Kidney glomerular epithelial cell (primary cell): Measurements from ENCODE around the gene EFNA2.
"Not testable (repeated sequence)": the region's sequence is repeated elsewhere in the genome, so short reads cannot be mapped to it uniquely, and the experiment has no call there.

ENCODE experiments used
- DNase-seq: peaks from one replicate; lab custom pipeline; 2025; lab: John Stamatoyannopoulos, UW

EFNA2 gene

GRCh38 chr19:1298235-1298634 is 12.6 kb downstream of the EFNA2 start:
- DNase-seq, result no peak

- DNase-seq, result no peak
Observed at GRCh38 chr19:1299801-1300200, 14.1 kb downstream of the EFNA2 start.

- DNase-seq, result no peak
Observed at GRCh38 chr19:1300744-1301490, 15.2 kb downstream of the EFNA2 start.

GRCh38 chr19:1302533-1303239 is 17.0 kb downstream of the EFNA2 start:
- no peak for DNase-seq

GRCh38 chr19:1304197-1304924 is 18.7 kb downstream of the EFNA2 start:
- DNase-seq, result no peak

- not testable (repeated sequence) for DNase-seq
Observed at GRCh38 chr19:1305354-1305753, 19.7 kb downstream of the EFNA2 start.

GRCh38 chr19:1307320-1307719 is 21.6 kb downstream of the EFNA2 start:
- DNase-seq, result no peak

- DNase-seq, result no peak
Observed at GRCh38 chr19:1307755-1308303, 22.2 kb downstream of the EFNA2 start.

- no peak for DNase-seq
Observed at GRCh38 chr19:1308718-1309117, 23.0 kb downstream of the EFNA2 start.

GRCh38 chr19:1309977-1310852 is 24.5 kb downstream of the EFNA2 start:
- DNase-seq, result no peak

GRCh38 chr19:1310853-1311180 is 25.1 kb downstream of the EFNA2 start:
- no peak for DNase-seq

- DNase-seq, result no peak
Observed at GRCh38 chr19:1311543-1312091, 25.9 kb downstream of the EFNA2 start.

GRCh38 chr19:1312767-1313694 is 27.4 kb downstream of the EFNA2 start:
- peak; percentile 70 for DNase-seq

GRCh38 chr19:1313695-1314613 is 28.3 kb downstream of the EFNA2 start:
- no peak for DNase-seq

GRCh38 chr19:1315470-1316166 is 29.9 kb downstream of the EFNA2 start:
- DNase-seq, result peak; percentile 15

- DNase-seq, result no peak
Observed at GRCh38 chr19:1316466-1316865, 30.8 kb downstream of the EFNA2 start.

GRCh38 chr19:1317274-1318003 is 31.8 kb downstream of the EFNA2 start:
- DNase-seq, result no peak
